ENCODE data around the gene CERK. TPM values are rescaled to one million over a fixed set of nuclear protein-coding genes. Genes with fewer than 3 reads are reported as not detected.

The CERK gene
- total RNA-seq, 4 donors from 2014 or later: 17.8 to 69.1 (median 36.1) TPM

DNA sequence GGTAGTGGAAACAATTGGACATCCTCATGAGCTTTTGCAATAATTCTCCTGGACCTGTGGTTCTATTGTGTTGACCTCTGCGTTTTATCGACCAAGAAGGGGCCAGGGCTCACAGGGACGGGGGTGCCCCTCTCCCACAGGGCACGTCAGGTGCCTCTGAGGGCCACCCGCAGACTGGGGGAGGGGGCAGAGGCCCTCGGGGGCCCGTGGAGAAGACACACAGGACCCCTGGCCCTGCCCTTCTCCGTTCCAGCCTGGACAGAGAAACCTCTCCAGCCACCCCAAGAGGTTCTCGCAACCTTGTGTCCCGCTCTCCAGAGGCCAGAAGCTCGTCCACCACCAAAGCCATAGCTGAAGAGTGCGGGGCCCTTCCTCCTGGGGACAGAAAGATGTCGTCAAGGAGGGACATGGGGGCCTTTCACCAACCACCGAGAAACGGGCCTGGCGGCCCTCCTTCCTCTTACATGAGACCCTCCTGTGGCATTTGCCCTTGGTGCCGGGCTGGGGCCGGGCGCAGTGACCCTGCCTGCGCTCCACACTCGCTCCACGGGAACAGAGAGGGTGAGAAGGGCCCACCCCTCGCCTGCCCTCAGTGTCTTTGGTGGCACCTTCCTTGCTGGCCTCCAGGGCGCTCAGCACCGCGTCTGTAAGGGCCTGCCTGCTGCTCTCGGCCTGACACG lies 60.6 kb downstream of the CERK start:
- TF ChIP-seq, protein P1, sequence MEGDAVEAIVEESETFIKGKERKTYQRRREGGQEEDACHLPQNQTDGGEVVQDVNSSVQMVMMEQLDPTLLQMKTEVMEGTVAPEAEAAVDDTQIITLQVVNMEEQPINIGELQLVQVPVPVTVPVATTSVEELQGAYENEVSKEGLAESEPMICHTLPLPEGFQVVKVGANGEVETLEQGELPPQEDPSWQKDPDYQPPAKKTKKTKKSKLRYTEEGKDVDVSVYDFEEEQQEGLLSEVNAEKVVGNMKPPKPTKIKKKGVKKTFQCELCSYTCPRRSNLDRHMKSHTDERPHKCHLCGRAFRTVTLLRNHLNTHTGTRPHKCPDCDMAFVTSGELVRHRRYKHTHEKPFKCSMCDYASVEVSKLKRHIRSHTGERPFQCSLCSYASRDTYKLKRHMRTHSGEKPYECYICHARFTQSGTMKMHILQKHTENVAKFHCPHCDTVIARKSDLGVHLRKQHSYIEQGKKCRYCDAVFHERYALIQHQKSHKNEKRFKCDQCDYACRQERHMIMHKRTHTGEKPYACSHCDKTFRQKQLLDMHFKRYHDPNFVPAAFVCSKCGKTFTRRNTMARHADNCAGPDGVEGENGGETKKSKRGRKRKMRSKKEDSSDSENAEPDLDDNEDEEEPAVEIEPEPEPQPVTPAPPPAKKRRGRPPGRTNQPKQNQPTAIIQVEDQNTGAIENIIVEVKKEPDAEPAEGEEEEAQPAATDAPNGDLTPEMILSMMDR (IDR thresholded peaks at IDR 0.05; ENCODE audit: low read depth): no peak

DNA sequence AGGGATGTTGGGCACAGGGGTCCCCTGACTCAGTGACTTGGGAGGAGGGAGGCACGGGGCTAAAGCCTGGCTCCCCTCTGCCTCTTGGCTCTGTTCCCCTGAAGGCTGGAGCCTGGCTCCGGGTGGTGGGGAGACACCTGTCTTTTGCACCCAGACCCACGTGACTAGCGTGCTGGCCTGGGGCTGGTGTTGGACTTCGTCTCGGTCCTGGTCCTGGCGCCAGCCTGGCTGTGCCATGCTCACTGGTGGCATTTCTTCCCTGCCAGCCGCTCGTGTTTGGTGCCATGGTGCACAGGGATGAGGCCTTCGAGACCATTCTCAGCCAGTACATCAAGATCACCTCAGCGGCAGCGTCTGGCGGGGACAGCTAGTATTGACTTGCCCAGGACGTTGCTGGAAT lies 61.2 kb downstream of the CERK start:
- TF ChIP-seq, protein P1 (IDR thresholded peaks at IDR 0.05; ENCODE audit: low read depth): no peak

DNA sequence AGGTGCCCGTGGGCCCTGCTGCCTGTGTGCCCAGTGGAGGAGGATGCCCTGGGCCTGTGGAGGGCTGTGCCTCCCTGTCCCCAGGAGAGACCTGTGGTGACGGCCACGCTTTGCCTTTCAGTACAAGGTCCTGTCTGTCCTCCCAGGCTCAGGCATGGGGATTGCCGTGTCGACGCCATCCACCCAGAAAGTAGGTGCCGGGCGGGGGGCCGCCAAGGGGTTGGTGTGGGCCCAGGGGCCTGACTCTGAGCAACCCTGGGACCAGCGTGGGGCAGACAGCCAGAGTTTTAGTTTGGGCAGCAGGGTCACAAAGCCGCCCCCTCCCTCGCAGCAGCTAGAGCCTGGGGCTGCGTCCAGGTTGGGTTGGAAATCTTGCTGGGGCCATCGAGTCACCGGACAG lies 61.6 kb downstream of the CERK start:
- TF ChIP-seq, protein P1 (IDR thresholded peaks at IDR 0.05; ENCODE audit: low read depth): no peak

DNA sequence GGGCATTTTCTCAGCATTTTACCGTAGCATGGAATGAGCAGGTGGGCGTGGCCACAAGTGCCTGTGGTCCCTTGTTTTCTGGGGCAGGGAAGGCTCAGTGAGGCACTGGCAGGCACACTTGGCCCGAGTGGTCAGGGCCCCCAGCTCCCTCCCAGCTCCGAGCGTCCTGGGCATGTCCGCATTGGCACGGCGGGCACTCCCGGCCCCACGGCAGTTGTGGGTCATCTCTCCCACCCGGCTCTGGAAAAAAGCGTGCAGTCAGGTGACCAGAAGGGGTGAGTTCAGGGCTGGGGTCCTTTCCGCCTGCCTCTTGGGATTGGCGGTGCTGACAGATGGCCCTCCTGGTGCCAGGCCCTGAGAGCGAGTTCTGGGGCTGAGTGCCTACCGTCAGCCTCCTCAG lies 62.1 kb downstream of the CERK start:
- TF ChIP-seq, protein P1 (IDR thresholded peaks at IDR 0.05; ENCODE audit: low read depth): no peak

DNA sequence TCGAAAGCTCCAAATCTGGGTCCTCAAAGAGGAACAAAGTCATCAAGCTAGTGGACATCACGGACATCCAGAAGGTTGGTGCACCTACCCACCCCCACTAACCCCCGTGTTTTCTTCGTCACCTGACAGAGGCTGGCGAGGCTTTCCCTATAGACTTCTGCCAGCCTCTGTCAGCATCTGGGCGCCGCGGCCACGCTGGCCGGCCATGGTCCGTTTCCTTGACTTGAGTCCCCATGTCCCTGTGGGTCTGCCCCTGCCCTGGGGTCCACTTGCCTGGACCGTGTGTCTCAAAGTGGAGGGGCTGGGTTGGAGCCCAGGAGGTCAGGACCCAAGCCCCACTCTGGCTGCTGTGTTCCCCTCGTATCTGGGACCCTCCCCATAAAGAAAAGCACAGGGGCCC lies 62.6 kb downstream of the CERK start:
- TF ChIP-seq, protein P1 (IDR thresholded peaks at IDR 0.05; ENCODE audit: low read depth): no peak

DNA sequence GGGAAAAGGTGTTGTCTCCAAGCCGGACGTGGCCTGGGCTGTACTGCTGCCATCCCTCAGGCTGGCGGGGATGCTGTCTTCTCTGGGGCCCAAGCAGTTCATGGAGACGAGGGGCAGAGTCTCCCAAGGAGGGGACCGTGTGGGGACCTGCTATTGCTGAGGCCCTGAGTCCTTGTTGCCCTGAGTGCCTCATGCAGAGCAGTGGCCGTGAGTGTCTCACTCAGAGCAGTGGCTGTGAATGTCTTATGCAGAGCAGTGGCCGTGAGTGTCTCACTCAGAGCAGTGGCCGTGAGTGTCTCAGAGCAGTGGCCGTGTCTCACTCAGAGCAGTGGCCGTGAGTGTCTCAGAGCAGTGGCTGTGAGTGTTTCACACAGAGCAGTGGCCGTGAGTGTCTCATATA lies 63.1 kb downstream of the CERK start:
- TF ChIP-seq, protein P1 (IDR thresholded peaks at IDR 0.05; ENCODE audit: low read depth): no peak

DNA sequence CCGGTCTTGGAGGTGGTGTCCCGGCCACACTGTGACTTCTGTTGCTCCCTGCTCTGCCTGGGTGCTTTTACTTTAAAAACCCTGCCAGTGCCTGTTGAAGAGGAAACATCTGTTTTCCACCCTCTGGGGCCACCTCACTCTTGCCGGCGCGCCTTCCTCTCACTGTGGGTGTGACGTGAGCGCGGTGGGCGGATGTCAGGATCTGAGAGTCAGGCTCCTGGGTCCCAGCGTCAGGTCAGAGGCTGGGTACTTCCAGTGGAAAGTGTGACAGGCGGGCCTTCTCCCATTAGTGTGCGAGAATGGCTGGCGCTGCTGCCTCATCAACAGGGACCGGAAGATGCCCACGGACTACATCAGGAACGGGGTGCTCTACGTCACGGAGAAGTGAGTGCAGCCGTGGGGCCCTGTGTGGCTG lies 63.7 kb downstream of the CERK start:
- TF ChIP-seq, protein P1 (IDR thresholded peaks at IDR 0.05; ENCODE audit: low read depth): no peak
